Measurements from ENCODE around the gene IRAK1.

IRAK1 gene

DNA sequence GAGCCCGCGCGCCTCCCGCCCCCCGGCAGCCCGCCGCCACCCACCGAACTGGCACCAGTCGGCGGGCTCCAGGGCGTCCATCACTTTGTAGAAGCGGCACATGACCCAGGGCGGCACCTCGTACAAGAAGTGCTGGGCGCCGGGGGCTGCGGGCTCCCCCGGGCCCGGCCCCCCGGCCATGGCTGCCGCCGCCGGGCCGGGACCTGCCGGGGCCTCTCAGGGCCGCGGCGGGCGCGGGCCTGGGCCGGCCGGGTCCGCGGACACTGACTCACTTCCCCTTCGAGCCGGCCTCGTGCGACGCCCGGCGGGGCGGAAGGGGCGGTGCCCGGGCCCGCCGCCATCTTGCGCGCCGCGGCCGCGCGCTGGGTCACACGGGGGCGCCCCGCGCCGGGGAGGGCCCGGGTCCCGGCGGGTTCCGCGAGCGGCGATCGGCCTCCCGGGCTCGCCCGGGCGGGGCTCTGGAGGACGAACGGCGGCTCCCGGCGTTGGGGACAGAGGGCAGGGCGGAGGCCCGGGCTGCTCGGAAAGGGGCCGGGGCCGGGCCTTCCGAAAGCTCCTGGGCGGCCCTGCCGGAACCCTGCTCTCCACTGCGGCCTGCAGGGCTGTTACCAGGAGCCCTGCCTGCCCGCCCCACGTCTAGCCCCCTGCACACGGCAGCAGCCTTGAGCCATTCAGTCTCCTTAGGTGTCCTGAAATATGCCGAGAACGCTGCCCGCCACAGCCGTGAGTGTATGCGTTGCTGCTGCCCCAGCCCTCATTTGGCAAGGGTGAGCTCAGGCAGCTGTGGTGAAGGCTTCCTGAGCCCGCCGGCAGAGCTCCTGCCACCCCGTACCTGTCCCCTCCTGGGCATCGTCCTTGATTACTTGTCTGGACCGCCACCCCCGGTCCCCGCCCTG is at the start of gene IRAK1:
TSS of gene IRAK1 (minus strand) at position 270 of the 896 bp plus-strand sequence. CDS start at position 180, 90 bp downstream.
- H3K4me3 ChIP-seq, result peak within 1 kb of the TSS; percentile 45 to 64 (median 61)
- H3K27ac ChIP-seq, result peak within 1 kb of the TSS; percentile 88 to 97 (median 94)

- no peak overlapping the region for H3K4me3 ChIP-seq
- no peak overlapping the region for H3K27ac ChIP-seq
Measured at GRCh38 chrX:154068560-154068959, 48.9 kb upstream of the IRAK1 start.

DNA sequence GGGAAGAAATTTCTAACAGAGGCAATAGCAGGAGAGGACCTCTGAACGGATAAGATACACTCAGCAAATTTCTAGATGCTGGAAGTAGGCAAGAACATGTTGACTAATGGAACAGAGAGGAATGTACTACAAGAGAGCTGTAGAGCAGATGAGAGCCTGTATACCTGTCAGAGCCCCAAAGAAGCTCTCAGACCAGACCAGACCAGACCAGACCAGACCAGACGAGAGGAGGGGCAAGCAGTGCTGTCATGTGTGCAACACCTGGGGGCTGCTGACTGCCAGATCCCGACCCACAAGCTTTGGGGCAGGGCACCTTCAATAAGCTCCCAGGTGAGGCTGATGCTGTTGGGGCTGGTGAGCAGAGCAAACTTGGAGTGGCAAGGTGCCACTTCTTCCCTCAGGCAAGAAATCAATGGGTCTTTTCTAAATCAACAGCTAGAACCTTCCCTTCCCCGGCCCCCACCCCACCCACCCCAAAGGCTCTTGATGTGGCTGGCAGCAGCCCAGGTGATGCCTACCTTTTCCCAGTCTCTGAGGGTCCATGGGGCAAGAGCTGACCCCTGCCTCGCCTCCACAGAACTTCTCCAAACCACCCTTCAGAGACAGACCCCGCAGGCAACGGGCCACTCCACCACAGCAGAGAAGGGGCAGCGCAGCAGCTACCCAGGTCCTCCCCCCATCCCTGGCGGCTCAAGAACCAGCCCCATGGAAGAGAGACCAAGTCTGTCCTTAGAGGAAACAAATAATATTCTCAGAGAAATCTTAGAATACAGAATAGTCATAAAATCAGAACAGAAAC is 45.1 kb upstream of the IRAK1 start:
- H3K4me3 ChIP-seq, result no peak overlapping the region
- no peak overlapping the region for H3K27ac ChIP-seq

DNA sequence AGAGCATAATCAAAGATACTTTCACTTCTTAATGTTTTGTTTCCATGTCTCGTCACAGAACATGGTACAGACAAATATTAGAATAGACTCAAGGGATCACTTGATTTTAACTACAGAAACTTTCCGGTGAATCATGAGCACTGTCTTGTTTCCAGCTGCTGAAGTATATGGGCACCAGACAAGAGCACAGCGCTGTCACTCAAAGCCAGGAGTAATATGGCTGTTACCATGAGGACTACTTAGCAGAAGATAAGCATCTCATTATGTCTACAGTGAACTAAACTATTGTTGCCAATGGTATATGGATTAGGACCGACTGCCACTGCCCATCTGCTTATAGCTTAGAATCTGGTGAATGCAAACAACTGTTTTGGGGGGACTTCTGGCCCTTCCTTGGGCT is 43.5 kb upstream of the IRAK1 start:
- Histone ChIP-seq H3K27ac (peak overlapping the region in 1 of 21 experiments; percentile 6), H3K4me3 (no peak overlapping the region)

DNA sequence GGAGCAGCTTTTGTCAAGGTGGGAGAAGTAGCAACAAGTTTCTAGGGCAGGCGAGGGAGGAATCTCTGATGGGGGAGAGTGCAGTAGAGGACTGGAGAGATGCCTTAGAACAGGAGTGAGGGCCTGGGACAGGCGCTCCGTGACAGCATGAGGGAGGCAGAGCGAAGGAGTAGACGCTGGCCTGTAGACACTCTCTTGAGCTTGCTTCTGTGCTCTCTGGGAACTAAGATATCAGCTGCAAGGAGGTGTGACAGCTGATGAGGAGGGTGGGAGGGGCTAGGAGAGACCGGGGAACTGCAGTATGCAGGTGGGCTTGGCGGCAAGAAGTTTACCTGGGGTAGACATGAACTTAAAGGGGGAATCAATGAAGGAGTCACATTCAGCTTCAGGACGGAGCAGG is 42.1 kb upstream of the IRAK1 start:
- Histone ChIP-seq H3K4me3 (no peak overlapping the region), H3K27ac (no peak overlapping the region)

DNA sequence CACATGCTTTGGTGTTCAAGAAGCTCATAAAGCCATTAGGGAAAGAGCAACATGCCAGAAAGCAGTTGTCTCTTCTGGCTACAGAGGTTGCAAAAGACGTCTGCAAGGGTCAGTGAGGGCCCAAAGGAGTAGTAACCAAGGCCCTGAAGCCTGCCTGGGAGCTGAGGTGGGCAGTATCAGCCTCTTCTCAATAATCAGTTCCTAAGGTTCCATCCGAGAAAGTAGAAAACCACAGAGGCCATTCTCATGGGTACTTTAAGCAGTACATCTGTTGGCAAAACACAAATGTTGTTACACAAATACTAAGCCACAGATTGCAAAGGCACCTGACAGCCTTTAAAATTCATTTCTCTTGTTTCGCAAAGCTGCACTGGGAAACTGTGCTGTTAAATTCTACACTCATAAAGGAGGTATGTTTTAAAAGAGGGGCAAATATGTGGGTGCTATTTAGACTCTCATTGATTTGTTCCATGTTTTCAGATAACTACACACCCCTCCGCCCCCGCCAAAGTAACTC is 40.1 kb upstream of the IRAK1 start:
- no peak overlapping the region for H3K27ac ChIP-seq
- H3K4me3 ChIP-seq, result no peak overlapping the region

- H3K4me3 ChIP-seq, result no peak overlapping the region
- H3K27ac ChIP-seq, result no peak overlapping the region
Measured at GRCh38 chrX:154059231-154059630, 39.5 kb upstream of the IRAK1 start.

DNA sequence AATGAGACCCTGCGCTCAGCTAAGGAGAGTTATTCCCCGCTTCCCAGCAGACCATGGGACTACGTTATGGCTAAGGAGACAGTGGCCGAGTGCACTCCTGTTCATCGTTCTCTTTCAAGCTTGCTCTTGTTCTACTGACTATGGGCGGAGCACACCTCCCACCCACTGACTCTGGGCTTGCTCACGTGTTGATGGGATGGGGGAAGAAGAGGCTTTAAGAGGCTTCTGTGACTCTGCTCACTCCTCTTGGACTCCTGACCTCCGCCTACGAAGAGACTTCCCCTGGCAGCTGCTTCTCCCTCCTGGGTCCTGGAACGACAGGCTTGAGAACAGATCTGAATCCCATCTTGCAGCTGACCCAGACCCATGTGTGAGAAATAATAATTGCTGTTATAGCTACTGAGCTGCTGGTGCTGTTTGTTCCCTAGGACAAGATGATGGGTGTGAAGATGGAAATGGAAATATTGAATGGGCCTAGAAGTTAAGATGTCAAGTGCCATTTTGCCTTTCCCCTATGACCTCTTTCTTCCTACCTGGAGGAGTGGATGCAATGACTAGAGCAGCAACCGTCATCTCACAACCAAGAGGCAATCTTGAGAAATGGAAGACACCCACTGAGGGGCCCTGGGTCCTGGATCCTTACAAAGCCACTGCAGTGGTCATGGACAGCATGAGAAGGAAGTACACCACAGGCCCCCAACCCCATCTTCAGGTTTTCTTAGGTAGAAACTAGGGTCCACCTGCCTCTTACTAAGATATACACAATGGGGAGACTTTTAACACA is 38.7 kb upstream of the IRAK1 start:
- no peak overlapping the region for H3K27ac ChIP-seq
- no peak overlapping the region for H3K4me3 ChIP-seq

GRCh38 chrX:154057791-154058190 is 38.1 kb upstream of the IRAK1 start:
- Histone ChIP-seq H3K27ac (no peak overlapping the region), H3K4me3 (no peak overlapping the region)

DNA sequence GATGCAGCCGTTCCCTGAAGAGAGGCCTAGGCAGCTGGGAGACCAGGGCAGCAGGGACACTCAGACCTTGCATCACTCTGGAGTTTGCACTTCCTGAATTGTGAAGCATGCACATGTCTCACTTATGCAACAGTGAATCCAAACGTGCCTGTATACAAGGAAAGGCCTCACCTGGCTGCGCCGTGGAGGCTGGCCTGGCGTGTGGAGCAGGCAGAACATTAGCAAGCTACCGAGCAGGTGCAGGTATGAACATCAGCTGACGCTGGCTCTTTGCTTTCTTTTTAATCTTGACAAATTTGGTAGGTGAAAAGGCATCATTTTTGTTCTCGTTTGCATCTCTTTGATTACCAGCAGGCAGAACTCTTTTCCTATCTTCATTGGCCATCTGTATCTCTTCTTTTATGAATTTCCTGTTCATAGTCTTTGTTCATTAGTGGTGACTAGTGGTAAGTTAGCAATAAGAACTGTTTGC is 37.1 kb upstream of the IRAK1 start:
- Histone ChIP-seq H3K27ac (peak overlapping the region in 2 of 21 experiments; percentile 29 to 35), H3K4me3 (no peak overlapping the region)

DNA sequence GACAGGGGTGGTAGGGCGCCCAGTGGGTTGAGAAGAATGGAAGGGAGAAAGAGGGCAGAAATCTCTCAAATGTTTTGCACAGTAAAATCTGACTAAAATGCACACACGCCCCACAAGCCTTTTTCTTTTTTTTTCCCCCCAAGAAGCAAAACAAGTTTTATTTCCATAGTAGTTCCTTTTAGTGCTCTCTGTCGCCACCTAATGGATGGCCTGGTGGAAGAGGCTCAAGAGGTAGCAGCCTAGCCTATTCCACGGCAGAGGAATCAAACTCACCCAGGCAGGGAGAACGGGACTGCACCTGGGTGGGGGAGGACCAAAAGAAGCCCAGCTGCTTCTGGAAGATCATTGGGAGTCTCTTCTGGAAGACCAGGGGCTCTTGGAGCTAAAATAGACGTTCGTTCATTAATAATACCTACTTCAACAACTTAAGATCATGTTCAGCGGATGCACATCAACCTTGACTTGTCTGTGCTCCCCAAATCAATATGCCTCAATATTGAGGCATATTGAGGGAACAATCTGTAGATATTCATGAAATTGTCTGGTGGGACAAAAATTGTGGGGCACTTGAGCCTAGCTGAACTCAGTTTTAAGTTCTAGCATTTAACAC is 31.6 kb upstream of the IRAK1 start:
- Histone ChIP-seq H3K27ac (peak overlapping the region in 4 of 21 experiments; percentile 10 to 41 (median 24)), H3K4me3 (no peak overlapping the region)

DNA sequence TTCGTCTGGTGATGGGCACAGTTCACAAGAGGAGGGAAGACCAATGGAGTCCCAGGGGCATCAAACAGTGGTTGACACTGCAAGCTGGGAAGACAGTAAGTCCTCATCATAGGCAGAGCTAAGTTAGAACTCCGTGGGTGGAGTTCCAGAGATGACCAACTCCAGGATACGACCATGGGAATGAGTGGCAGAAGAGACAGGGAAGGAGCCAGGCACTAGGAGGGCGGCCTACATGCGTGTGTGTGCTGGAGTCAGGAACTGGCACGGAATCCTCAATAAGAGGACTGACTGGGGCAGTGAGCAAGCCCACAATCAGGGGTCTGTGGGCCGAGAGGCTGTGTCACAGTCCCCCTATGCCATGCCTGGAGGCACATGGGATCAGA is 30.4 kb upstream of the IRAK1 start:
- Histone ChIP-seq H3K27ac (peak overlapping the region in 3 of 21 experiments; percentile 19 to 59 (median 43)), H3K4me3 (no peak overlapping the region)

GRCh38 chrX:154049209-154050112 is 29.8 kb upstream of the IRAK1 start:
- no peak overlapping the region for H3K4me3 ChIP-seq
- peak overlapping the region in 1 of 21 experiments; percentile 59 for H3K27ac ChIP-seq

DNA sequence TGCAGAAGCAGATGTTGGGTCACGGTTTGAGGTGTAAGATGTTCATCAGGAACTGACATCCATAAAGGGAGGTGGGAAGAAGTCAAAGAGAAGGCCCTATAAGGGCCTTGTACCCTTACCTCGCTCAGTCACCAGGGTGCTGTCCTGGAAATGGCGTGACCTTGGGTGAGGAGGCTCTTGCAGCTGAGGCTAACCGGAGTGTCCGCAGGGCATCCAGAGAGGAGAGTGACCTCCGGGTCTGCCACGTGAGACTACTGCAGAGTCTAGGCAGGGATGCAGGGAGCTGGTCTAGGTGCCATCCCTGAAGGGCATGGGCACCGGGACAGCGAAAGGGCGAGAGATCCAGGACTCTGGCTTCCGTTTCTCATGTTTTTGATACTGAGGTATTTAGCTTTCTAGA is 28.7 kb upstream of the IRAK1 start:
- Histone ChIP-seq H3K4me3 (no peak overlapping the region), H3K27ac (no peak overlapping the region)

DNA sequence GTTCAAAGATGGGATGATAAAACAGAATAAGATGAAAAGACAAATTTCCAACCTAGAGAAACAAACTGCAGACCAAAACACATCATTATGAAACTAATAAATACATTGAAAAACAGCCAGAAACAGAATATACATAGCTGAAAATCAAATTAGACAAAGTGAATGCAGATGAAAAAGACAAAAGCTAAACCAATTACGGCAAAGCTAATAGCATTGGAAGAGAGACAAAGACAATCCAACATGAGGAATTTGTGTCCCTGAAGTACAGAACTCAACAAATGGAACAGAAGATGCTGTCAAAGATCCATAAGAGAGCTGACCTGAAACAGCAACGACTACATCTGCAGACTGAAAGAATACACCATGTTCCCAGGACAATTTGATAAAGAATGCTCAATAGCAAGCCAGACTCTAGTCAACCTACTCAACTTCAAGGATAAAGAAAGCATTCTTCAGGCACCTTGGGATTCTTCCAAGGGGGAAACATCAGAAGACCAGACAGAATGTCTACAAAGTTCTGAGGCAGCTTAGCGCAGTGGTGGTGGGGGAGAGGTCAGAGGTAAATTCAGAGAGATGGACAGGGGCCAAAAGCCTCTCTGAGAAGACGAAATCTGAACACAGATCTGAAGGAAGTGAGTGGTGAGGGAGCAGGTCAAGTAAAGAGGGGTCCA is 27.4 kb upstream of the IRAK1 start:
- Histone ChIP-seq H3K4me3 (no peak overlapping the region), H3K27ac (peak overlapping the region in 11 of 21 experiments; percentile 3 to 74 (median 36))

DNA sequence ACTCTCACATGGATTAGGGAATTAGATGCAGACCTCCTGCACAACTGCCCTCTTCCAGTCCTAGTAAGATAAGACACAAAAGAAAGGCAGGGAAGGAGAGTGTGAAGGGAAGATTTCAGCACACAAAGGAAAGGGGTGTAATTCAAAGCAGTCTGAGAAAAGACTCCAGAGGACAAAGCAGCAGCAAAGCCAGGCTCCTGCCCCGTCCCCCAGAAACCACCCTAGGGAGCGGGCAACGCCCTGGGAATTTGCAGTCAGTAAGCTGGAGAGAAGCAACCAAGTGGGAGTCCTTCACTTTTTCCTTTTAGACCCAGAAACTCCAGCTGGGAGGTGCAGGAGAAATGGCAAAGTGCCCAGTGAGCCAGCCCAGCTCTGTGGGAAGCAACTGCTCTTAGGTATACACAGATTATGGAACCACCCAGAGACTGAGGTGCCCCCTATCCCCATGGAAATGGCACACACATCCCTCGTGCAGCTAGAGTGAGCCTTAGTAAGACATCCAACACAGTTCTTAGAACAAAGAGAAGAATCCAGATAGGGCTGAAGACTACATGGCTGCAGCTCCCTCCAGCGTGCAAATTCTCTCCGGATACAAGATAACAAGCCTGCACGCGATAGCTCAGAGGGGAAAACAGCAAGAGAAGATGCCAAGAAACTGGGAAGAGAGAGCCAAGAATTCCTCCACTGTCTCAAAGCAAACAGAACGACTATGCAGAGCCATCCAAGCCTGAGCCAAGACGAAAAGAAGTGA is 26.5 kb upstream of the IRAK1 start:
- Histone ChIP-seq H3K4me3 (no peak overlapping the region), H3K27ac (peak overlapping the region in 7 of 21 experiments; percentile 10 to 74 (median 54))

- H3K27ac ChIP-seq, result no peak overlapping the region
- H3K4me3 ChIP-seq, result no peak overlapping the region
Measured at GRCh38 chrX:154044091-154044490, 24.4 kb upstream of the IRAK1 start.
